PFSK-1 (cell line): ENCODE results near the gene OLFML2A.

Experiments used
- FOXP2 ChIP-seq: optimal IDR thresholded peaks from 2 replicates; pipeline ENCODE3; 2011; ENCODE audit warnings: borderline replicate concordance, control low read depth, inconsistent platforms; ENCODE audit not compliant: insufficient read depth; ENCODE audit errors: extremely low read length, extremely low read depth
- POLR2AphosphoS5 ChIP-seq: IDR thresholded peaks from 2 replicates; pipeline ENCODE4 v1.6.1; 2012; ENCODE audit warnings: low read depth, mild to moderate bottlenecking, control low read depth, low read length, moderate library complexity
- SIN3A ChIP-seq: IDR thresholded peaks from 2 replicates; pipeline ENCODE4 v1.6.1; 2012; ENCODE audit warnings: mild to moderate bottlenecking, low read length, moderate library complexity, borderline replicate concordance; ENCODE audit not compliant: insufficient read depth
- TAF1 ChIP-seq: IDR thresholded peaks from 2 replicates; pipeline ENCODE4 v1.6.1; 2012; ENCODE audit warnings: low read length, control low read depth, borderline replicate concordance; ENCODE audit not compliant: insufficient read depth
- TF ChIP-seq, protein P1 (sequence below), 2 experiments: IDR thresholded peaks; 2 replicates each; pipeline versions ENCODE4 v1.6.1 to v1.8.0; 2011 to 2012; ENCODE audit warnings: low read depth in 2 of 2, low read length in 2 of 2, control low read depth in 1 of 2, inconsistent platforms in 1 of 2, mild to moderate bottlenecking in 1 of 2, moderate library complexity in 1 of 2; ENCODE audit not compliant: insufficient read depth in 1 of 2

Gene OLFML2A

DNA sequence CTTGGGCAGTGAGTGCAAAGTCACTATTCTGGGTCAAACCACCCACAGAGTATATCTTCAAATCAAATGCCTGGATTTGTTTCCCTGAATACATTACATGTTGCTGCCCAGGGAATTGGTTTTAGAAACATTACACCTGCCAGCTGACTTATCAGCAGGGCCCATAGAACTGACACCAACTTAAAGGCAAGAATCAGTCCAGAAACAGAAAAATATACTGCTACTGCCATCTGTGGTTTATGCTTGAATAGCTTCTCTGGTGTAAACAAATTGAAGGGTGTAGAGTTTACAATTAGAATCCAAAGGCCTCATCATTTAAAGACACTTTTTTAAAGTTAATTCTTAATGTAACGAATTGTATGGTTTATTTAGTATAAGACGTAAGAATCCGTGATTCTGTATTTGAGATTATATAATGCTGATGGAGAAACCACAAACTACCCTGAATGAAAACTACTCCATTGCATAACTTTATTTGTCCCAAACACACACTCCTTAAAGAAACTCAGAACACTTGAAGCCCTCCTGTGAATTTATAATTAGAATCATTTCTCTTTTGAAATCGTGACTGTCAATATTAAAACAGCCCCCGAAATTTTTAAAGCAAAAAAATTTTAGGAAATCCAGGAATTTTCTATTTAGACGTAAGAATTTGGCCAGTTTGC, 12.0 kb upstream of the OLFML2A start:
- TF ChIP-seq, protein P1, sequence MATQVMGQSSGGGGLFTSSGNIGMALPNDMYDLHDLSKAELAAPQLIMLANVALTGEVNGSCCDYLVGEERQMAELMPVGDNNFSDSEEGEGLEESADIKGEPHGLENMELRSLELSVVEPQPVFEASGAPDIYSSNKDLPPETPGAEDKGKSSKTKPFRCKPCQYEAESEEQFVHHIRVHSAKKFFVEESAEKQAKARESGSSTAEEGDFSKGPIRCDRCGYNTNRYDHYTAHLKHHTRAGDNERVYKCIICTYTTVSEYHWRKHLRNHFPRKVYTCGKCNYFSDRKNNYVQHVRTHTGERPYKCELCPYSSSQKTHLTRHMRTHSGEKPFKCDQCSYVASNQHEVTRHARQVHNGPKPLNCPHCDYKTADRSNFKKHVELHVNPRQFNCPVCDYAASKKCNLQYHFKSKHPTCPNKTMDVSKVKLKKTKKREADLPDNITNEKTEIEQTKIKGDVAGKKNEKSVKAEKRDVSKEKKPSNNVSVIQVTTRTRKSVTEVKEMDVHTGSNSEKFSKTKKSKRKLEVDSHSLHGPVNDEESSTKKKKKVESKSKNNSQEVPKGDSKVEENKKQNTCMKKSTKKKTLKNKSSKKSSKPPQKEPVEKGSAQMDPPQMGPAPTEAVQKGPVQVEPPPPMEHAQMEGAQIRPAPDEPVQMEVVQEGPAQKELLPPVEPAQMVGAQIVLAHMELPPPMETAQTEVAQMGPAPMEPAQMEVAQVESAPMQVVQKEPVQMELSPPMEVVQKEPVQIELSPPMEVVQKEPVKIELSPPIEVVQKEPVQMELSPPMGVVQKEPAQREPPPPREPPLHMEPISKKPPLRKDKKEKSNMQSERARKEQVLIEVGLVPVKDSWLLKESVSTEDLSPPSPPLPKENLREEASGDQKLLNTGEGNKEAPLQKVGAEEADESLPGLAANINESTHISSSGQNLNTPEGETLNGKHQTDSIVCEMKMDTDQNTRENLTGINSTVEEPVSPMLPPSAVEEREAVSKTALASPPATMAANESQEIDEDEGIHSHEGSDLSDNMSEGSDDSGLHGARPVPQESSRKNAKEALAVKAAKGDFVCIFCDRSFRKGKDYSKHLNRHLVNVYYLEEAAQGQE (IDR thresholded peaks at IDR 0.05; ENCODE audit: insufficient read depth in 1 of 2, low read depth in 2 of 2, low read length in 2 of 2): no peak
- no peak for TF ChIP-seq FOXP2
- no peak for TF ChIP-seq POLR2AphosphoS5
- TF ChIP-seq TAF1: no peak

DNA sequence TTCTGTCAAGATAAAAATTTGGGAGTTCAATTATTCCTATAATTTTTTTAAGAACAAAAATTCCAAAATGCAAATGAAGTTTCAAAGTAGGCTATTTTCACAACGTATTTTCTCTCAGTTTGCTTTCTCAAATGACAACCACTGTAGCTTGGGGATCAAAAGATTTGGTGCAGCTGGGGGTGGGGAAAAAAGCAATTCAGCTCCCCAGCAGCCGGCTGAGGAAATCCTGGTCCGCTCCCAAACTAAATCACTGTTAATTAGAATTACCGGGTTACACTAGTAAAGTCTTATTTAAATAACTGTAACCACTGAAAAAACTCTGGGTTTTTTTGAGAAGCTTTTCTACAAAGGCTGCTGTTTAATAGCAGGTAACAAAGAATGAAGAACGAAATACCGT, 11.5 kb upstream of the OLFML2A start:
- TF ChIP-seq TAF1 (no peak), FOXP2 (no peak), SIN3A (no peak), POLR2AphosphoS5 (no peak)
- TF ChIP-seq, protein P1 (IDR thresholded peaks at IDR 0.05; ENCODE audit: insufficient read depth in 1 of 2, low read depth in 2 of 2, low read length in 2 of 2): no peak

DNA sequence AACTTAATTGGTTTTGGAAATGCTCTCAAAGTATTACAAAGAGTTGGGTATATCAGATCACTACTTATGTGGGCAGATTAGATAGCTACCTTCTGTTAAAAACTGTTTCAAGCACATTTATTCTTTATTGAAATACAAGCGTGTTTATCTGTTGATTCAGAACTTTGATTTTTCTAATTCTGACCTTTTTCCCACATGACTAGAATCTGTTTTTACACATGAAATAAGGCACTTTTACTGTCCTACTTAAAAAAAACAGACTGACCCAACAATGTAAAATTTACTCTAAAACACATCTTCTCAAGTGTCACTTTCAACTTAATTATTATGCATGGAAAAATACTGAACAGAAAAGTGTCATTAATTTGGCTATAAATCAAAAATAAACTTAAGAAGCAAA, 10.6 kb upstream of the OLFML2A start:
- TF ChIP-seq FOXP2 (no peak), POLR2AphosphoS5 (no peak), SIN3A (no peak), TAF1 (no peak)
- TF ChIP-seq, protein P1 (IDR thresholded peaks at IDR 0.05; ENCODE audit: insufficient read depth in 1 of 2, low read depth in 2 of 2, low read length in 2 of 2): no peak

DNA sequence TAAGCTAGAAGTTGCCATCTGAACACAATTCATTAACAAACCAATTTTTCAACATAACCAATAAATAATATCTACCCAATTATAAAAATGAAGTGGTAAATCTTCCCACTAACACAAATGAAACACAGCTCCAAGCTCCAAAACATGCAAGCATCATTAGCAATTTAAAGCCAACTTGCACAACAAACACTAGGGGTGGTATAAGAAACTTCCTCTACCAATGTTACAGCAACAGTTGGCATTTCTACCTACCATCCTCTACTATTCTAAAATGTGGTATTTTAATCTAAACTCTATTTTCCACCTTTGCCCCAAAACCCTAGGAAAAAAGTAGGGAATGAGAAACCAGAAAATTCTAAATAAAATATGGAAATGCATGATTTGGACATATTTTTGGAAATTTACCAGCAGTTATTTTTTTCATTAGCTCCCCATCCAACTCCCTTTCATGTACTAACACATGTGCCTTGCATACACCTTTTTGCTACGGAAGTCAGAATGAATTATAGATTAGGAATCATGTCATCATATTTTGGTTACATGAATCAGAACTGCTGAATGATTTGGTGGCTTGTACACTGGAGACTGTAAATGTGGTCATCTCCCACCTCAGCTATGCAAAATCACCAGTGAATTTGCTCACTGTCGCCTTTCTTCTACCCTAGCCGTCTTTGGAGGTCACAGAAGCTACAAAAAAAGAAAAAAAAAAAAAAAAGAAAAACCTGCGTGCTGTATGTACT, 9.9 kb upstream of the OLFML2A start:
- TF ChIP-seq FOXP2: no peak
- TF ChIP-seq SIN3A: no peak
- TF ChIP-seq TAF1: no peak
- no peak for TF ChIP-seq POLR2AphosphoS5
- TF ChIP-seq, protein P1 (IDR thresholded peaks at IDR 0.05; ENCODE audit: insufficient read depth in 1 of 2, low read depth in 2 of 2, low read length in 2 of 2): no peak
